GM15510 (cell line): Measurements from ENCODE around the gene ASCC3.

Experiments
- POLR2A ChIP-seq: IDR thresholded peaks from 3 replicates; pipeline ENCODE4 v1.6.1; 2011; ENCODE audit warnings: borderline replicate concordance; ENCODE audit not compliant: insufficient read length; ENCODE audit errors: extremely low read depth

The ASCC3 gene

GRCh38 chr6:100796049-100796823 is 84.9 kb downstream of the ASCC3 start:
- no peak for TF ChIP-seq POLR2A

- no peak for TF ChIP-seq POLR2A
These were observed 91.0 kb downstream of the ASCC3 start for GRCh38 chr6:100790084-100790483.

DNA sequence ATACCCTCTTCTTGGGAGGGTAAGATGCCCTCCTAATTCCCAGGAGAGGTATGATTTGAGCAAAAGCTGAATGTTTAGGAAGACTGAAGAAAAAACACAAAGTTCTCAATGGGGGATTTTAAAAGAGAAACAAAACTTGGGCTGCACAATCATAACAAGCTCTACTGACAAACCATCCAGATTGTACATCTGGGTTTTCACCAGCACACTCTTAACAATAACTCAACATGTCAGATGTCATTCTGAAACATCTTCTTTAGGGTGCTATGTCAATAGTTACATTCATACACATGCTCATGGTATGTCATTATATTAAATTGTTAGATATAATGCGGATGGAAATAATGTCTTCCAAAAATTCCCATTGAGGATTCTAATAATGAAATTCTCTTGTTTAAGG is 95.1 kb downstream of the ASCC3 start:
- no peak for TF ChIP-seq POLR2A

DNA sequence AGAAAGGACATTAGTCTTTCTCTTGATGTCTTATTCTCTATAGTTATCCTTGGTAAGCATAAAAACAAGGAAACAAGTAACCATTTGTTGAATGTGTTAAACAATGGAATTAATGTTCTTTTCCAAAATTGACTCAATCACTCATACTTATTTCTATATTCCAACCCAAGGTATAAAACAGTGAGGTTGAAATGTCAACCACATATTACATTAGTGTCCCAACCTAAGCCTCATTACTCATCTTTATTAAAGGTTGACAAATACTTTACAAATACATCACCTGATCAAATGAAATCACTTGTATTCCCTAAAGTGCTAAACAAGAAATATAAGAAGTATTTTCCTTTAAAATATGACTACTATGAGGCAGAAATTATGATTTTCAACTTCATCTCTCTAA is 100.5 kb downstream of the ASCC3 start:
- TF ChIP-seq POLR2A = no peak

DNA sequence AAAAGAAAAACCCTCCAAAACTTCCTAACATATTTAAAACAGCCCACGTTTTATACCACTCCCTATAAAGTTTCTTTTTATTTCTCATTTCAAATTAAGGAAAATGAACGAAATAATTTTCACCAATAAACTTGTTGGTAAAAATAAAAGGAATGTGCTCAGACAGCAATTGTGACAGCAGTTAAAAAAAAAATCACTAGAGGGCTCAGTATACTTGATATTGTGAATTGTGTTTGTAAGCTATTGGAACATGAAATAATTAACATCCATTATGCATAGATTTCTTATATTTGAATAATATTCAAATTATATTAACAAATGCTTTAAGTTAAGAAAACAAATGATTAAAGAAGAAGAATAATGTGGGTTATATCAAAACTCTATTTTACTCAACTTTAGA is 105.5 kb downstream of the ASCC3 start:
- TF ChIP-seq POLR2A = no peak

DNA sequence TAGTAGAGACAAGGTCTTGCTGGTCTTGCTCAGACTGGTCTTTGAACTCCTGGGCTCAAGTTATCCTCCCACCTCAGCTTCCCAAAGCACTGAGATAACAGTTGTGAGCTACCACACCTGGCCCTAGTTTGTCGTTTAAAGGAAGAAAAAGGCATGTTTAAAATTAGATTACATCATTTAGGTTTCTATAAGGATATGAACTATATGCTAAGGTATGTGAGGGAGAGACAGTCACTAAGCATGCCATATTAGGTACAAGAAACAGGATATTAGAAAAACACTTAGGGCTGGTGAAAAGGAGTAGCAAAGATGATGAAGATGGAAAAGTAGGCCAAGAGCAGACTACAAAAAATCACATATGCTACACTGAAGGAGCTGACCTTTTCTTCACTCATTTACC is 106.4 kb downstream of the ASCC3 start:
- no peak for TF ChIP-seq POLR2A

GRCh38 chr6:100768816-100769351 is 112.2 kb downstream of the ASCC3 start:
- no peak for TF ChIP-seq POLR2A

- TF ChIP-seq POLR2A = no peak
These were observed 117.4 kb downstream of the ASCC3 start for GRCh38 chr6:100763617-100764241.

- TF ChIP-seq POLR2A = no peak
These were observed 119.3 kb downstream of the ASCC3 start for GRCh38 chr6:100761841-100762240.

DNA sequence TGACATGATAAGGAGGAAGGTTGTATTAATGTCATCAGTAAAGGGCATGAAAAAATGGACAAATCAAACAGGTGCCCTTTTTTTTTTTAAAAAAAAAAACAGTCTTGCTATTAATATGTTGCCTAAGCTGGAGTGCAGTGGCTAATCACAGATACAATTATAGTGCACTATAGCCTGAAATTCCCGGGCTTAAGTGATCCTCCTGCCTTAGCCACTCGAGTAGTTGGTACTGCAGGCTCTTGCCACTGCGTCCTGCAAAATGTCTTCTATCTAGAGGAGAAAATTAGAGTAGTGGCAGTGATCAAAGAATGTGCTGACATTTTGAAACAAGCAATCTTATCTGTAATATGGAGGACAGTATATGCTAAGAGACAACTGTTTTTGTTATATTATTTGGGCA is 127.7 kb downstream of the ASCC3 start:
- TF ChIP-seq POLR2A = no peak

DNA sequence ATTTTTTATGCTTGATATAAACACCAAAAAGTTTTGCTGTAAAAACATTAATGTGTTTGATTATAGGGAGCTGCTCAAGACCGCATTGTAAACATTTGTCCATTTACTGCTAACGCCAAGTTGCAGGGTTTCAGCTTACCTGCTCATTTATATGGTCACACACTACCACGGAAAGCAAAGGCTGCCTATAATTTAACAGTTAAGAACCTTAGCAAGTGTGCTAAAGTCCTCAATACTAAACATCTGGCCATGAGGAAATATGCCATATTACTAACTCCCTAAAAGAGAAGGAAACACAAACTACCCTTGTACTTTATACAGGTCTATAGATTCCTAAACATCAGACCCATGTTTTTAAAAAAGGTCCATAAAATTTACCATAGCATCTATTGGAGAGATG is 129.5 kb downstream of the ASCC3 start:
- no peak for TF ChIP-seq POLR2A

GRCh38 chr6:100745419-100746041 is 135.6 kb downstream of the ASCC3 start:
- TF ChIP-seq POLR2A = no peak

DNA sequence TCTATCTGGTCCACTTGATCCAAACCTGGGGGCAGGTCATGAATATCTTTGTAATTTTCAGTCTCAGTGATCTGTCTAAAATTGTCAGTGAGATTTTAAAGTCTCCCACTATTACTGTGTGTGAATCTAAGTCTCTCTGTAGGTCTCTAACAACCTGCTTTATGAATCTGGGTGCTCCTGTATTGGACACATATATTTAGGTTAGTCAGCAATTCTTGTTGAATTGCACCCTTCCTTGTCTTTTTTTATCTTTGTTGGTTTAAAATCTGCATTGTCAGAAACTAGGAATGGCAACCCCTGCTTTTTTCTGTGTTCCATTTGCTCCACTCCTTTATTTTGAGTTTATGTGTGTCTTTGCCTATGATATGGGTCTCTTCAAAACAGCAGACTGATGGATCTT is 140.7 kb downstream of the ASCC3 start:
- no peak for TF ChIP-seq POLR2A

GRCh38 chr6:100731411-100731810 is 149.7 kb downstream of the ASCC3 start:
- TF ChIP-seq POLR2A = no peak
